Small intestine (tissue), 7 donors: ENCODE measurements around the gene TRANK1. TPM values are rescaled to one million over a fixed set of nuclear protein-coding genes. Genes with fewer than 3 reads are reported as not detected.

Experiments used
- DNase-seq, 2 donors: peaks; one replicate each; pipeline versions ENCODE4 v3.0.0 to v3.0.0-alpha.2; 2013
- FAIRE-seq: peaks from 2 replicates; lab custom pipeline; 2012; peaks lifted over from hg19 to GRCh38; lab: Jason Lieb, UNC
- H3K27ac ChIP-seq, 3 donors: one replicate each; pipeline ENCODE4 v1.5.1; 2013; ENCODE audit warnings: low read length in 2 of 3, mild to moderate bottlenecking in 2 of 3, control low read depth in 1 of 3, inconsistent platforms in 1 of 3, low read depth in 1 of 3, moderate library complexity in 1 of 3
- H3K27me3 ChIP-seq, 3 donors: one replicate each; pipeline ENCODE4 v1.6.1; 2013; ENCODE audit warnings: low read length in 3 of 3, inconsistent platforms in 1 of 3; ENCODE audit not compliant: control insufficient read depth in 3 of 3, insufficient read depth in 3 of 3
- H3K36me3 ChIP-seq, 3 donors: one replicate each; pipeline ENCODE4 v1.6.1; 2013; ENCODE audit warnings: low read length in 3 of 3, inconsistent platforms in 1 of 3, low read depth in 1 of 3, mild to moderate bottlenecking in 1 of 3, moderate library complexity in 1 of 3; ENCODE audit not compliant: control insufficient read depth in 3 of 3, insufficient read depth in 2 of 3
- H3K4me1 ChIP-seq, 3 donors: one replicate each; pipeline ENCODE4 v1.6.1; 2013; ENCODE audit warnings: low read length in 2 of 3, inconsistent platforms in 1 of 3, low read depth in 1 of 3, mild to moderate bottlenecking in 1 of 3, moderate library complexity in 1 of 3; ENCODE audit not compliant: control insufficient read depth in 3 of 3, insufficient read depth in 2 of 3
- H3K4me3 ChIP-seq, 3 donors: one replicate each; pipeline ENCODE4 v1.5.1; 2013; ENCODE audit warnings: low read length in 3 of 3, control low read depth in 1 of 3, inconsistent platforms in 1 of 3, low read depth in 1 of 3, mild to moderate bottlenecking in 1 of 3, moderate library complexity in 1 of 3
- H3K9me3 ChIP-seq, 2 donors: one replicate each; pipeline ENCODE4 v1.6.1; 2013; ENCODE audit warnings: low read depth in 1 of 2, low read length in 1 of 2; ENCODE audit not compliant: control insufficient read depth in 2 of 2, insufficient read depth in 1 of 2
- WGBS, 3 donors: extraction: QIAGEN DNeasy Blood & Tissue Kit; methylation state at CpG; one replicate each; pipeline ENCODE4 v1.1.7; 2013; 5-methylcytosine and 5-hydroxymethylcytosine counted together
- polyA plus RNA-seq, 4 donors: library from polyadenylated mRNA; stranded (reverse) in 3 of 4; unstranded in 1 of 4; fragments of 200-250 nt in 3 of 4; fragments of 120-200 nt in 1 of 4; gene quantifications; one replicate each; pipeline versions ENCODE4 v1.2.1 to v1.2.3, GENCODE V29; 2013
- donor health status: healthy with polysubstance abuse.
- donor health status: control.
- donor health status: control.
- donor health status: Bipolar disorder and iron deficiency.
- donor health status: healthy.

Gene TRANK1
- polyA plus RNA-seq, 4 donors, result 7.1 to 23.5 (median 14.0) TPM

DNA sequence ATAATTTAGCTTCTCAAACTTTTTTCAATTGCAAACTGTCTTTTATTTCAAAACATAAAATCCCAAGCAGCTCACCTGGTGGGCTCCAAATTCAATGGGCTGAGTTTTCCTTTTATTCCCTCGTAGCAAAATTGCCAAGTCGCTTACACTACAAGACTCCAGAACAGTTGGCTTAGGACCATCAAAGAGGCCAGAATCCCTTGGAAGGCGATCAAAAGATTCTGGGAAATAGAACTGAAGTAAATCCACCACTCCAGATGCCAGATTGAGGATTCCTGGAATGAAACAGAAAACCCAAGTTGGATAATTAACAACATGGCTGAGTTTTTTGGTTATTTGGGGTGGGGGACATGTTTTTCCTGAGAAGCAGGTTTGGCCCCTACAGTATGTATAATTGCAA is 92.8 kb downstream of the TRANK1 start:
- Histone ChIP-seq H3K36me3 (peaks cover 22 to 37% (median 26%) of the 10 kb centered on the region in 3 donors), H3K27me3 (no peaks in the 10 kb centered on the region), H3K9me3 (no peaks in the 10 kb centered on the region), H3K4me3 (no peak overlapping the region), H3K27ac (no peak overlapping the region), H3K4me1 (no peaks in the 10 kb centered on the region)
- WGBS, 3 donors, result 84 to 93% (median 89%) methylated on average over 3 of the region's 3 CpGs
- no peak for FAIRE-seq
- no peak for DNase-seq

DNA sequence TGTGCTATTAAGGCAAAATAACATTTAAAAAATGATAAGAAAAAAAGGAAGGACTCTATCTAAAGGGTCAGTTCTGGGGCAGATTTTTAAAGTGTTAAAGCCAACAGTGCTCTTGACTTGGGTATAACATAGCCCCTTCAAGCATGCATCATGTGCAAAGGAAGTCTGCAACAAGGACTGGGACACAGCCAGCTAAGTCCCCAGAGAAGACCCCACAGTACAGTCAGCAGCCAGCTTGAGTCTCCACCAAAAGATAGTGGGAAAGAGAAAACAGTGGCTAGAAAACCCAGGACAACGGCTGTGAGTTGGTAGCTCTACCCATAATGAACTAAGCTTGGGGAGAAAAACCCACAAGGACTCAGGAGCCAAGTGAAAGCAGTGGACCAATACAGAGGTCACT is 94.1 kb downstream of the TRANK1 start:
- FAIRE-seq, result no peak

DNA sequence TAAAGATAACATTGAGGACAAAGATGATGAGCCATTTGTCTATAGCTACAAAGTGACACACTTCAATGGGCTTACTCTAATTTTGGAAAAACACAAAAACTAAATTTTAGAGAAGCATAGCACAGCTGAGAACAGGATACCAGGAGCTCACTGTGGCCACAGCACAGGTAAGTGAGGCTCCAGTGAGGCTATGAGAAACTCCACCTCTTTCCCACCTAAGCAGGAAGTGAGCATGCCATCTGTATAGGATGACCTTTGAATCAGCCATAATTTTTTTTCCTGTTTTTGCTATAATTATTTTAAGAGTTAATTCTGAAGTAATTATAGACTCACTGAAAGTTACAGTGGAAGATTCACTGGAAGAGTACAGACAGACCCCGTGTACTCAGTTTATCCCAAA is 98.4 kb downstream of the TRANK1 start:
- 93 to 100% (median 96%) methylated on average over 1 of the region's 1 CpG for WGBS, 3 donors
- Histone ChIP-seq H3K4me1 (no peaks in the 10 kb centered on the region), H3K4me3 (no peak overlapping the region), H3K36me3 (peaks cover 20 to 31% (median 23%) of the 10 kb centered on the region in 3 donors), H3K9me3 (peaks cover 0 to 5% of the 10 kb centered on the region in 2 donors), H3K27ac (no peak overlapping the region), H3K27me3 (no peaks in the 10 kb centered on the region)
- DNase-seq, result no peak
- FAIRE-seq, result no peak

More for the DNA sequence above, 94.1 kb downstream of the TRANK1 start:
- Histone ChIP-seq H3K4me3 (no peak overlapping the region), H3K36me3 (peaks cover 15 to 30% (median 26%) of the 10 kb centered on the region in 3 donors), H3K27me3 (no peaks in the 10 kb centered on the region), H3K27ac (no peak overlapping the region), H3K9me3 (no peaks in the 10 kb centered on the region), H3K4me1 (no peaks in the 10 kb centered on the region)
- WGBS, 3 donors, result 84 to 94% (median 88%) methylated on average over 1 of the region's 1 CpG
- DNase-seq, result no peak

DNA sequence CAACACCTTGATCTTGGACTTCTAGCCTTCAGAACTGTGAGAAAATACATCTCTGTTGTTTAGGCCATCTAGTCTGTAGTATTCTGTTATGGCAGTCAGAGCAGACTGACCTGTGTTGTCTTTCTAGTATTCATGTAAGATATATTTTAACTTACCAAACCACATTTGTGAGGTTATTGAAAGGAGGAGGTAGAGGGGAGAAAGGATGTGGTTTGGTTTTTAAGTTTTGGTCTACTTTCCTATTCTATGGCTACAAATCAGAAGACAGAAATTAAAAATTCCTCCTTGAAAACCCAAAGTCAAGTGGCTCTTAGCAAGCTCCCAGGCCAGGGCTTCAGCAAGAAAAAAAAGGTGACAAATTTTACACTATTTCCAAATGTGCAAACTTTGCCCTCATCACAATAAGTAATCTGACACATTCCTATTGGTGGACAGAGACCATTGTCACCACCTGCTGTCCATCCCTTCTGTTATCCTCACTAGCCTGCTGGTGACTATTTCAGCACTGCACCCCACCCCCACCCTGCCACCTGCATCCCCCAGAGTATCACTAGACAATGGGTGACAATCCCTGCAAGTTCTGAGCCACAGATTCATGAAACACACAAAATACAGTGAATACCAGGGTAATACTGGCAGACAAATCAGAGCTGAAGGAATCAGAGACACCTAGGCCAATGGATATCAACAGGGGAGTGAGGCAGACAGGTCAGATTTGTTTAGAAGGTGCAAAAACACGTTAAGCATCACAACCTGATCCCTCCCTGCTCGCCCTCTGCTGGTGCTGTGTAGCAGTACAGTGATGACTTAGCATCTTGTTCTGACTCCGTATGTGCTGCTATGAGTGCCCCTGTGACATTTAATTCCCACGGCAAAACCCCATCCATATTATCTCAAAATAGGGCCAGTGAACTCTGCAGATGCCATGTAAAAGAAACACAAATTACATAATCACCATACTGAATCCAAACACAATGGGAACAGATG is 101.5 kb downstream of the TRANK1 start:
- Histone ChIP-seq H3K4me3 (no peak overlapping the region), H3K36me3 (peaks cover 12 to 31% (median 17%) of the 10 kb centered on the region in 3 donors), H3K4me1 (no peaks in the 10 kb centered on the region), H3K27me3 (no peaks in the 10 kb centered on the region), H3K27ac (no peak overlapping the region), H3K9me3 (peaks cover 0 to 10% of the 10 kb centered on the region in 2 donors)
- DNase-seq, result peak; percentile 19 to 24
- 62 to 70% (median 63%) methylated on average over 4 of the region's 4 CpGs for WGBS, 3 donors
- FAIRE-seq, result no peak

DNA sequence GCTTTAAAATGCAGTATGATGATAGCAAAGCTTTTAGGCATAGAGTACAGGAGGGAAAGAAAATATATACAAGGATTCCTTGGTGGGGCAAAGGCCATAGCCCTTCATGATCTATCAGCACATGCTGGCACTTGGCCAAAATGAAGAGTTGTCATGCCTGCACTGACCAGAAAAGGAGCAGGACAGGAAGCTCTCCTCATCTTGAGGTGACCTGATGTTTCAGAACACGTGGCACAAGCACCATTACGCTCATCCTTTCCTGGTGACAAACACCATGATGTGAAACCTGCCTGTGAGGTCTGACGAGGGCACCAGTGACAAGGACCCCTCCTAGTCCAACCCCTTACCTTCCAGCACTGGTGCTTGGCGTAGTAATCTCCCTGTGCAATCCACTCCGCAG is 102.6 kb downstream of the TRANK1 start:
- no peaks in the 10 kb centered on the region for H3K27me3 ChIP-seq
- H3K36me3 ChIP-seq, result peaks cover 15 to 32% (median 17%) of the 10 kb centered on the region in 3 donors
- DNase-seq, result peak in 1 of 2 donors; percentile 8
- H3K4me3 ChIP-seq, result no peak overlapping the region
- no peak overlapping the region for H3K27ac ChIP-seq
- WGBS, 3 donors, result 93 to 96% (median 93%) methylated on average over 5 of the region's 5 CpGs
- peaks cover 0 to 10% of the 10 kb centered on the region in 2 donors for H3K9me3 ChIP-seq
- FAIRE-seq, result no peak
- H3K4me1 ChIP-seq, result no peaks in the 10 kb centered on the region

DNA sequence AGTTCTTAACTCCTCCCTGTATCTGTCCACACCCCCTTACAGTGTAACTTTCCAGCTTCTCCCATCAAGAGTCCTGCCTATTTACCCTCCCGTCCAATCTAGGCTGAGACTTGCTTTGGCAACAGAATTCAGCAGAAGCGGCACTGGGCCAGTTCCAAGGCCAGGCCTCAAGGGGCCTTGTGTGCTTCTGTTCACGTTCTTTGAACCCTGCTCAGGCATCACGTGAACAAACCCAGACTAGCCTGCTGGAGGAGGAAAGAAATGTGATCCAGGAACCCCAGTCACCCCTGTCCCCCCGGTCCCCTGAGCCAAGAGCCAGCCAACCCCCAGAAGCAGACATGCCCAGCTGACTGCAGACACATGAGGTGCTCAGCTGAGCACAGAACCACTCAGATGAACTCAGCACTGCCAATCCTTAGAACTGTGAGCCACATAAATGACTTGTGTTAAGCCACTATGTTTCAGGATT is 104.4 kb downstream of the TRANK1 start:
- H3K4me3 ChIP-seq, result no peak overlapping the region
- H3K9me3 ChIP-seq, result peaks cover 0 to 10% of the 10 kb centered on the region in 2 donors
- no peaks in the 10 kb centered on the region for H3K27me3 ChIP-seq
- H3K36me3 ChIP-seq, result peaks cover 13 to 32% (median 15%) of the 10 kb centered on the region in 3 donors
- H3K27ac ChIP-seq, result no peak overlapping the region
- DNase-seq (no peak), FAIRE-seq (no peak)
- 88 to 98% (median 89%) methylated on average over 5 of the region's 5 CpGs for WGBS, 3 donors
- no peaks in the 10 kb centered on the region for H3K4me1 ChIP-seq

DNA sequence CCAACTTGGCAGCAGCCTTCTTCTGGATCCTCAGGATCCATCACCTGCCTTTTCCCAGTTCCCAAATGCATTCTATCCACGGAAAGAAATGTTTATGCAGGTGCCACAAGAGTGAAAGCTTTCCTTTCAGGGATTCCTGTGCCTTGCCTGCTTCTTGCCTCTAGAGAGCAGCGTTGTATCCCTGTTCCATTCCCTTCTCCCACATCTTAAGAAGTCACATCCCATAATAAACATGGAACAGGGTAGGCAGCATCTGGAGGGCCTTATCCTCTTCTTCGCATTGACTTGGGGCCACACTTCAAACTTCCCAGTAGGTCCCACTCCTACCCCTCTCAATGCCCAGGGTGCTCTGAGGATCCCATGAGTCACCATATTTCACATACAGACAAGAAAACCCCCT is 107.8 kb downstream of the TRANK1 start:
- Histone ChIP-seq H3K4me1 (no peaks in the 10 kb centered on the region), H3K4me3 (no peak overlapping the region), H3K27me3 (no peaks in the 10 kb centered on the region), H3K27ac (no peak overlapping the region), H3K9me3 (peaks cover 0 to 10% of the 10 kb centered on the region in 2 donors), H3K36me3 (peaks cover 17 to 39% (median 19%) of the 10 kb centered on the region in 3 donors)
- DNase-seq, result no peak
- WGBS, 3 donors, result 75 to 78% (median 76%) methylated on average over 3 of the region's 3 CpGs
- FAIRE-seq, result no peak

DNA sequence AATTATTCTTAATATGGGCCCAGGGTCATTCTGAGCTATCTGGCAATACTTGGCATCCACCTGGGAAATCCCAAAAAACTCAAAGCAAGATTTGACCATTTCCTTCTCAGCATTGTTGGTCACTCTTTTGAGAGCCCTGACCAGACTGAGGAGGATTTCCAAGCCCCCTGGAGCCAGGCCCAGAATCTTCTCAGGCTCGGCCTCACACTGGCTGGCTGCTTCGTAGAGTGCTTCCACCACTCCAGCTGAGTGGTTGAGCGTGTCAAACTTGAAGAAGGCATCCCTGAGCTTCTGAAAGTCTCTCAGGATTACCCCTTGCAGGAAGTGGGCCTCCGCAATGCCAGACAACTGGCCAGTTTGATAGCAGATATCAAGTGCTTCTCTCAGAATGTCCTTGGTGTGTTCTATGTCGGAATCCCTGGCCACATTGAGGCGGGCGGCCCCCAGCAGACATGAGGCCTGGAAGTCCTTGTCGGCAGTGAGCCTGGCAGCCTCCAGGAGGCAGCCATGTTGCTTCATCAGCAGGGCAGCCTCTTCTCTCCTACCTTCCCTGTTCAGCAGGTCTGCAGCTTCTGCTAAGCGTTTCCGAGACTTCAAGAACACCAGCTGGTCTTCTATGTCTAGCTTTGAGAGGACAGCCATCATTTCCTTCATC is 111.6 kb downstream of the TRANK1 start:
- 92 to 98% (median 97%) methylated on average over 10 of the region's 10 CpGs for WGBS, 3 donors
- Histone ChIP-seq H3K4me1 (no peaks in the 10 kb centered on the region), H3K4me3 (no peak overlapping the region), H3K9me3 (no peaks in the 10 kb centered on the region), H3K27ac (no peak overlapping the region), H3K36me3 (peaks cover 8 to 33% (median 31%) of the 10 kb centered on the region in 3 donors), H3K27me3 (no peaks in the 10 kb centered on the region)
- FAIRE-seq, result no peak
- no peak for DNase-seq
